ENCODE data around the gene ARHGAP45. TPM values are rescaled to one million over a fixed set of nuclear protein-coding genes. Genes with fewer than 3 reads are reported as not detected.

ARHGAP45 gene
- total RNA-seq, 1 donor from 2014 or later: 83.5 TPM

- Histone ChIP-seq H3K4me1 (peaks cover 14% of the 10 kb centered on the region), H3K4me3 (no peak overlapping the region), H3K36me3 (peaks cover 100% of the 10 kb centered on the region), H3K9me3 (no peaks in the 10 kb centered on the region), H3K27me3 (ENCODE audit: low read depth) (no peaks in the 10 kb centered on the region), H3K27ac (no peak overlapping the region)
- intact Hi-C loops (cut with DNase I): no loop called here
- no peak for TF ChIP-seq CTCF (IDR thresholded peaks at IDR 0.05)
- DNase-seq (peak; percentile 42), ATAC-seq (no peak)
Observed at GRCh38 chr19:1122021-1122971, 55.3 kb downstream of the ARHGAP45 start.

- no peaks in the 10 kb centered on the region for H3K27me3 ChIP-seq (ENCODE audit: low read depth)
- no peak for TF ChIP-seq CTCF (IDR thresholded peaks at IDR 0.05)
- peaks cover 21% of the 10 kb centered on the region for H3K4me1 ChIP-seq
- DNase-seq (peak; percentile 78), ATAC-seq (peak; percentile 63 to 80)
- H3K4me3 ChIP-seq: no peak overlapping the region
- H3K27ac ChIP-seq: no peak overlapping the region
- H3K36me3 ChIP-seq: peaks cover 100% of the 10 kb centered on the region
- H3K9me3 ChIP-seq: no peaks in the 10 kb centered on the region
- intact Hi-C loops (cut with DNase I): no loop called here
Observed at GRCh38 chr19:1122972-1123363, 56.0 kb downstream of the ARHGAP45 start.

GRCh38 chr19:1123381-1123780, 56.4 kb downstream of the ARHGAP45 start:
- H3K4me1 ChIP-seq: peaks cover 24% of the 10 kb centered on the region
- H3K9me3 ChIP-seq: no peaks in the 10 kb centered on the region
- no peak overlapping the region for H3K4me3 ChIP-seq
- TF ChIP-seq CTCF (IDR thresholded peaks at IDR 0.05): no peak
- ATAC-seq: no peak
- intact Hi-C loops (cut with DNase I): no loop called here
- no peak overlapping the region for H3K27ac ChIP-seq
- peaks cover 100% of the 10 kb centered on the region for H3K36me3 ChIP-seq
- H3K27me3 ChIP-seq (ENCODE audit: low read depth): no peaks in the 10 kb centered on the region
- no peak for DNase-seq

- Histone ChIP-seq H3K4me1 (peaks cover 26% of the 10 kb centered on the region), H3K9me3 (no peaks in the 10 kb centered on the region), H3K4me3 (no peak overlapping the region), H3K27me3 (ENCODE audit: low read depth) (no peaks in the 10 kb centered on the region), H3K36me3 (peaks cover 95% of the 10 kb centered on the region), H3K27ac (no peak overlapping the region)
- no peak for TF ChIP-seq CTCF (IDR thresholded peaks at IDR 0.05)
- ATAC-seq (no peak), DNase-seq (no peak)
- intact Hi-C loops (cut with DNase I): no loop called here
Observed at GRCh38 chr19:1123885-1124677, 57.1 kb downstream of the ARHGAP45 start.

GRCh38 chr19:1125601-1126467, 58.9 kb downstream of the ARHGAP45 start:
- H3K4me3 ChIP-seq: no peak overlapping the region
- H3K27me3 ChIP-seq (ENCODE audit: low read depth): no peaks in the 10 kb centered on the region
- peak; percentile 44 for DNase-seq
- no peak for ATAC-seq
- no peak for TF ChIP-seq CTCF (IDR thresholded peaks at IDR 0.05)
- intact Hi-C loops (cut with DNase I): no loop called here
- H3K27ac ChIP-seq: peak overlapping the region; percentile 18
- peaks cover 79% of the 10 kb centered on the region for H3K36me3 ChIP-seq
- H3K4me1 ChIP-seq: peaks cover 44% of the 10 kb centered on the region
- H3K9me3 ChIP-seq: no peaks in the 10 kb centered on the region
